Globus pallidus (tissue), 1 donor: ENCODE measurements around the gene DNAH10.
"Not testable (repeated sequence)": the region's sequence is repeated elsewhere in the genome, so short reads cannot be mapped to it uniquely, and the experiment has no call there.

Source experiments
- DNase-seq: peaks from one replicate; pipeline ENCODE4 v3.0.0-alpha.2; 2015; ENCODE audit warnings: low spot score

DNAH10 gene

DNA sequence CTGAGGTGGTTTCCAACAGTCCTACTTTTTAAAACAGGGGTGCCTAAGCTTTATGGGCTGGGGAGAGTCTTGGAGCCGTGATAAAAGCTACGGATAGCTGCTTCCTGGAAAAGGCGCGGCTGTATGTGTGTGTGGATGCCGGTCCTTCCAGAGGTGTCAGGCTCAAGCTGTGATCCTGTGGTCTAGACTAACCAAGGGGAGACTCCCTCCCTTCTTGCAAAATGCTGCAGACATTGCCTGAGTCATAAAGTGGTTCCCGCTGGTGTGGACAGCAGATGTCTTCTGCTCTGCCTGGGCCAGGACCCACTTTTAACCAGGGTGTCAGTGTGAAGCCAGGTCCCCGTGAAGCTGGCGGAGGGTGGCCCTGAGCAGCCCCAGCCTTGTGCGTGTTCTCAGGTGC is 172.7 kb downstream of the DNAH10 start:
- DNase-seq = no peak

GRCh38 chr12:123935956-123936355 is 173.9 kb downstream of the DNAH10 start:
- no peak for DNase-seq

- DNase-seq = no peak
These were observed 174.4 kb downstream of the DNAH10 start for GRCh38 chr12:123936471-123936870.

- no peak for DNase-seq
These were observed 175.0 kb downstream of the DNAH10 start for GRCh38 chr12:123936956-123937706.

GRCh38 chr12:123937707-123938591 is 175.8 kb downstream of the DNAH10 start:
- DNase-seq = no peak

DNA sequence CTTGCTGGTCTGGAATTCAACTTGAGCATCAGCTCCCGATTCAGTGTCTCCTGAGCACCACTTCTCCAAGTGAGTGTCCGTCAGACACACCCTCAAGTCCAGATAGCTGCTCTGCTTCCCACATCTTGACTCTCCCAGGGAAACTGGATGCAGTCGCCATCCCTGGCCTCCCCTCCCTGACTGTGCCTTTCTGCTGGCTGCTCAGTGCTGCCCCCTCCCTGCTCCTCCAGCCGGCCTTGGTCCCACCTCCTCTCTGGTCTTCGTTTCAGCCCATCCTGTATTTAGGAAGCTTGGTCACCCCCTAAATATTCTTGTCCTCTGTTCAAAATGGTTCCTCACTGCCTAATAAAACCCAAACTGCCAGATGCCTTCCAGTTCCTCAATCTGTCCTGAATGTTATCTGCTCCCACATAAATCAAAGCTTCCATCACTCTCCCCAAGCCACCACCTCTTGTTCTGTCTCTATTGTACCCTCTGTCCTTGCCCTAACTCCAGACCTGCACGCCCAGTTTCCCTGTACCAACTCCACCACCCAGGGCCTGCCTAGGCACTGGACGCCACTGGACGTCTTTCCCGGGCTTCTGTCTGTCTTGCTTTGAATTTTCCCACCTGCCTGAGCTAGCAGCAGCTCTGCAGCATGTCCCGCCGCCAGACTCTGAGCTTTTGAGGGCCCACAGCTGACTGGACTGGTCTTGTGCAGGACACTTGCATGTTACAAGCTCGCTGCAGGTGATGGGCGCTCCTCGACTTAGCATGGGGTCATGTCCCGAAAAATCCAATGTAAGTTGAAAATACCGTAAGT is 176.8 kb downstream of the DNAH10 start:
- no peak for DNase-seq

- no peak for DNase-seq
These were observed 177.9 kb downstream of the DNAH10 start for GRCh38 chr12:123939716-123940626.

DNA sequence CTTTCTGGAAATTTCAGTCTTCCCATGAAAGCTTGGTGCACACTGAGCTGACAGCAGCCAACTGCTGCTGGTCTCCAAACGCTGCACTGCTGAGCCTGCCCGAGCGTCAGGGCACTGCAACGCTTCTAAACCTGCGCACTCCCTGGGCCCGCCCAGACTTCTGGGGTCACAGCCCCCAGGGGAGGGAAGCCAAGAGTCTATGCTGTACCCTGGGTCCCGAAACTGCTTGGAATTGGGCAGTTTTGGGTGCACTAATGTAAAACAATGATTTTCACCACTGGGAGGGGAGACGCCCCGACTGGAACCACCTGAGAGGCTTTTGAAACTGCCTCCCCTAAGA is 178.5 kb downstream of the DNAH10 start:
- no peak for DNase-seq

GRCh38 chr12:123941000-123941399 is 178.9 kb downstream of the DNAH10 start:
- DNase-seq = no peak

DNA sequence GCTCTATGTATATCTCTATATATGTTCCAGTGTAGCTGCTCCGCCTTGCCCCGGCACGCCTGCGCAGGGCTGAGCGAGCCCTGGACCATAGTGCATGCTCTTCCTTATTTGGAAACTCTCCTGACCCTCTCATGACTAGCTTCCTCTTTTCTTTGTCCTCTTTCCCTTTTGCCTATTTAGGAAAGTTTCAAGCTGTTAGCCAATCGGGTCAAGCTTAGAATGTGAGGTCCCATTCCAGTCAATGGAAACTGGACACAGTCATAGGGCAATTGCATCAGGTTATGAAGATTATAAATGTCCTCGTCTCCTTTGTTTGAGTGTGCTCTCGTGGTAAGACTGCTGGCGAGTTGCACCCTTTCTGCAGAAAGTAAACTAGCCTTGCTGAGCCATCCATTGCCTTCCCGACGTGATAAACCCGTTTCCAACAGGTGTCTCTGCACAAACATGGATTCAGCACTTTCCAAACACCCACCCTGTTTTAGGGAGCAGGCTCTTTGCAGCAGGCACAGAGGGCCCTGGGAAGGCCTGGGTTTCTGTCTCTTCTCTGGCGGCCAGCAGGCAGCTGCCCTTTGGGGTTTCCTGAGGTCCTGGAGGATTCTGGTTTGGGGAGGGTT is 179.6 kb downstream of the DNAH10 start:
- DNase-seq = no peak

- no peak for DNase-seq
These were observed 180.1 kb downstream of the DNAH10 start for GRCh38 chr12:123942238-123942653.

DNA sequence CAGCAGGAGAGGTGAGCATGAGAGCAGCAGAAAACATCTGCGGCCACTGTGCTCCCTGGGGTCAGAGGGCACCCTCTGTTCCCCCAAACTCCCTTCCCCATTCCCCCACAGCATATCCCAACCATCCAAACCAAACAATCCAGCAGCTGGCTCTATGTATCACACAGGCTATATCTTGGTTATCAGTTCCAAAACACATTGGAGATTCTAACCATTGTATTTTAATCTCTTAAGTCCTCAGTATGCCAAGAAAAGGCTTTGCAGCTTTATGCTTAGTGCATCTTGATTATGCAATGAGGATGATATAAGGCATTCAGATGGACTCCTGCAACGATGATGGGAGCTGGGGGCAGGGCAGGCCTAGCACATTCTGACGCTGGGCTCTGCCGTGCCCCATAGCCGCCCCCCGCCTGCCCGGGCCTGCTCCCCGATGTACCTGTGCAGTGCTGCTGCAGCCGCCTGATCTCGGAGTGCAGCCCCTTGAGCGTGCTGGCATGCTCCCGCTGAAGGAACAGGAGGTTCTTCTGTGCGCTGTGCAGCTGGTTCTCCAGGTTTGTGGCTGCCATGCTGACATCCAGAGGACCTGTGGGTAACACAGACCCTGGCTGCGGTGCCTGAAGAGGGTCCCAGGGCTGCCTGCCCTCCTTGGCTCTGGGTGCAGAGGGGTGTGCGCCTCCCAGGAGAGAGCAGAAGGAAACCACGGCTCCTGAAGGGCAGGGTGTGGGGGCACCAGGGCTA is 181.0 kb downstream of the DNAH10 start:
- no peak for DNase-seq

- DNase-seq = no peak
These were observed 181.7 kb downstream of the DNAH10 start for GRCh38 chr12:123943816-123944215.

GRCh38 chr12:123944696-123945095 is 182.6 kb downstream of the DNAH10 start:
- no peak for DNase-seq

DNA sequence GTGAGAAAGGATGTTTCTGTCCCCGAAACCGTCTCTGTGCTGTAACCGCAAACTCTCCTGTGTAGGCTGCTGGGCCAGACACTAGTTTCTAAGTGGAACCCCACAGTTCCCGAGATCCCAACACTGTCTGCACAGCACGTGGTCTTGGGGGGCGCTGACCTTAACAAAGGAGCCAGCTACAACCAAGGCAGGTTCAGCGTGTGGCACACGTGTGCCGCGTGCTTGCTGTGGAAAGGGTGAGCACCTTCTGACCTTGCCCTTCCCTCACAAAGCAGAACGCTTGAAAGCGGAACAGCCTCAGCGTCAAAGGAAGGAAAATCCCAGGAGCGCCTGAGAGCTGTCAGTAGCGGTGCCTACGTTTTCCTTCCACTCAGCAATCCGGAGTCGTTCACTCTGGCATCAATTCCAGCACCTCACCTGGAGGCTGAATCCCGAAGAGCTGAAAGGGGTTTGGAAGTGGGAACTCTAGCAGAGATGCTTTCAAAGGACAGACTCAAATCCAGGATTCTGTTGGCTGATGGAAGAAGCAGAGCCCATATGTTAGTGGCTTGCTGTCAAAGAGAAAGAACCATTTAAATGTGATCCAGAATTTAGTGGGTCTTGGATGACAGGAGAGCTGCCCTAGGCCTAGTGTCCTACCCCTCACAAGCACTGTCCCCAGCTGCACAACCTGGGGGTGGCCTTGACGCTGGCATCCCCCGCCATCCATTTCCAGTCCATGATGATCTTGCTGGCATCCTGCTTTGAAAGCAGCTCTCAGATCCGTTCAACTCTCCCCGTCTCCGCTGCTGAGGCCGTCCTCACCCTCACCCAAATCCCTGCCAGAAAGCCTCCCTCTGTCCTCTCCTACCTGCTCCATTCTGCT is 183.4 kb downstream of the DNAH10 start:
- DNase-seq = no peak

- DNase-seq = no peak
These were observed 184.0 kb downstream of the DNAH10 start for GRCh38 chr12:123946152-123946515.

GRCh38 chr12:123946516-123947505 is 184.7 kb downstream of the DNAH10 start:
- peak; percentile 38 for DNase-seq

- DNase-seq = not testable (repeated sequence)
These were observed 185.4 kb downstream of the DNAH10 start for GRCh38 chr12:123947531-123947930.
